Loucy (cell line): ENCODE measurements around the gene CAPN7.

Source experiments
- H2AFZ ChIP-seq: fragments of 200-600 bp; sonication (generic); 2 replicates; pipeline ENCODE4 v1.6.0; 2016; ENCODE audit warnings: antibody characterized with exemption, mild to moderate bottlenecking, low read length, moderate library complexity
- H3F3A ChIP-seq: fragments of 200-600 bp; 2 replicates; pipeline ENCODE4 v1.6.0; 2016; ENCODE audit warnings: antibody characterized with exemption, low read depth, mild to moderate bottlenecking
- H3K27me3 ChIP-seq: fragments of 200-600 bp; sonication (generic); 2 replicates; pipeline ENCODE4 v1.6.1; 2014; ENCODE audit warnings: low read length, mild to moderate bottlenecking; ENCODE audit not compliant: insufficient read depth, poor library complexity, severe bottlenecking
- H3K36me3 ChIP-seq: fragments of 200-600 bp; sonication (generic); 2 replicates; pipeline ENCODE4 v1.6.1; 2016; ENCODE audit warnings: low read length; ENCODE audit not compliant: insufficient read depth
- H3K4me1 ChIP-seq: fragments of 200-600 bp; sonication (generic); 2 replicates; pipeline ENCODE4 v1.5.1; 2014; ENCODE audit warnings: low read length, mild to moderate bottlenecking; ENCODE audit not compliant: insufficient read depth, poor library complexity, severe bottlenecking
- H3K4me2 ChIP-seq: fragments of 200-600 bp; sonication (generic); 2 replicates; pipeline ENCODE4 v1.6.0; 2014; ENCODE audit warnings: antibody characterized with exemption, low read length, low read depth, mild to moderate bottlenecking; ENCODE audit not compliant: poor library complexity, severe bottlenecking
- H3K4me3 ChIP-seq: fragments of 200-600 bp; sonication (generic); 2 replicates; pipeline ENCODE4 v1.5.1; 2014; ENCODE audit warnings: low read length, mild to moderate bottlenecking, mixed read lengths; ENCODE audit not compliant: poor library complexity, severe bottlenecking
- H3K79me2 ChIP-seq: fragments of 200-600 bp; sonication (generic); 2 replicates; pipeline ENCODE4 v1.6.1; 2014; ENCODE audit warnings: low read length; ENCODE audit not compliant: insufficient read depth
- H3K9ac ChIP-seq: fragments of 200-600 bp; sonication (generic); 2 replicates; pipeline ENCODE4 v1.6.0; 2014; ENCODE audit warnings: mild to moderate bottlenecking, low read depth, low read length, moderate library complexity; ENCODE audit not compliant: poor library complexity, severe bottlenecking
- H3K9me2 ChIP-seq: fragments of 200-600 bp; sonication (generic); replicated peaks from 2 replicates; pipeline ENCODE4 v1.6.1; 2016; ENCODE audit warnings: low read depth, low read length, mixed read lengths
- H3K9me3 ChIP-seq: fragments of 200-600 bp; sonication (generic); 2 replicates; pipeline ENCODE4 v1.6.1; 2014; ENCODE audit warnings: mild to moderate bottlenecking, antibody characterized with exemption, low read length, low read depth; ENCODE audit not compliant: insufficient read depth
- H4K20me1 ChIP-seq: fragments of 200-600 bp; sonication (generic); 2 replicates; pipeline ENCODE4 v1.6.0; 2014; ENCODE audit warnings: antibody characterized with exemption, low read length, mild to moderate bottlenecking; ENCODE audit not compliant: insufficient read depth, poor library complexity, severe bottlenecking
- CTCF ChIP-seq: fragments of 200-600 bp; sonication (generic); conservative IDR thresholded peaks from 2 replicates; pipeline ENCODE4 v1.5.1; 2014; ENCODE audit warnings: mild to moderate bottlenecking, antibody characterized with exemption, low read length
- EZH2phosphoT487 ChIP-seq: fragments of 200-600 bp; IDR thresholded peaks from 2 replicates; pipeline ENCODE4 v1.6.1; 2018; ENCODE audit warnings: antibody characterized with exemption, mild to moderate bottlenecking, moderate library complexity, borderline replicate concordance

Gene CAPN7

GRCh38 chr3:15284121-15284889, 78.3 kb downstream of the CAPN7 start:
- Histone ChIP-seq H3K27me3 (no peaks in the 10 kb centered on the region), H3K36me3 (no peaks in the 10 kb centered on the region), H3K4me1 (peaks cover 25% of the 10 kb centered on the region), H4K20me1 (no peaks in the 10 kb centered on the region), H3K79me2 (peaks cover 56% of the 10 kb centered on the region; the same call in 1 of the 2 replicates), H3K9ac (no peak overlapping the region), H2AFZ (no peak overlapping the region), H3K4me2 (no peak overlapping the region), H3F3A (no peaks in the 10 kb centered on the region), H3K4me3 (no peak overlapping the region), H3K9me2 (no peaks in the 10 kb centered on the region), H3K9me3 (no peaks in the 10 kb centered on the region)
- TF ChIP-seq CTCF (no peak), EZH2phosphoT487 (no peak)

- Histone ChIP-seq H3K9me2 (no peaks in the 10 kb centered on the region), H3K36me3 (no peaks in the 10 kb centered on the region), H3K4me2 (no peak overlapping the region), H2AFZ (no peak overlapping the region), H3K9ac (no peak overlapping the region), H3F3A (0 out of 2 replicates have a peak, but pooled peaks cover under 1% of the 10 kb centered on the region), H3K79me2 (peaks cover 64% of the 10 kb centered on the region), H3K27me3 (no peaks in the 10 kb centered on the region), H3K4me1 (peaks cover 27% of the 10 kb centered on the region), H3K9me3 (no peaks in the 10 kb centered on the region), H4K20me1 (peaks cover 1% of the 10 kb centered on the region), H3K4me3 (no peak overlapping the region)
- TF ChIP-seq EZH2phosphoT487 = no peak
- TF ChIP-seq CTCF = no peak
Observed at GRCh38 chr3:15286022-15286421, 80.0 kb downstream of the CAPN7 start.

- Histone ChIP-seq H3F3A (peaks cover 10% of the 10 kb centered on the region), H3K4me2 (no peak overlapping the region), H3K4me3 (no peak overlapping the region), H3K36me3 (no peaks in the 10 kb centered on the region), H3K79me2 (peaks cover 60% of the 10 kb centered on the region), H3K9me2 (no peaks in the 10 kb centered on the region), H2AFZ (no peak overlapping the region), H3K9me3 (no peaks in the 10 kb centered on the region), H3K4me1 (peaks cover 39% of the 10 kb centered on the region), H3K27me3 (no peaks in the 10 kb centered on the region), H4K20me1 (peaks cover 7% of the 10 kb centered on the region), H3K9ac (no peak overlapping the region)
- TF ChIP-seq CTCF = no peak
- no peak for TF ChIP-seq EZH2phosphoT487
Observed at GRCh38 chr3:15287565-15288330, 81.7 kb downstream of the CAPN7 start.
